CD4-positive, alpha-beta T cell treated with Interleukin-6 for 4 hours (primary cell): ENCODE measurements around the gene LMAN1L.

ENCODE experiments used
- DNase-seq: peaks from one replicate; pipeline ENCODE4 v3.0.0-alpha.2; 2020; ENCODE audit warnings: mixed read lengths

The LMAN1L gene

DNA sequence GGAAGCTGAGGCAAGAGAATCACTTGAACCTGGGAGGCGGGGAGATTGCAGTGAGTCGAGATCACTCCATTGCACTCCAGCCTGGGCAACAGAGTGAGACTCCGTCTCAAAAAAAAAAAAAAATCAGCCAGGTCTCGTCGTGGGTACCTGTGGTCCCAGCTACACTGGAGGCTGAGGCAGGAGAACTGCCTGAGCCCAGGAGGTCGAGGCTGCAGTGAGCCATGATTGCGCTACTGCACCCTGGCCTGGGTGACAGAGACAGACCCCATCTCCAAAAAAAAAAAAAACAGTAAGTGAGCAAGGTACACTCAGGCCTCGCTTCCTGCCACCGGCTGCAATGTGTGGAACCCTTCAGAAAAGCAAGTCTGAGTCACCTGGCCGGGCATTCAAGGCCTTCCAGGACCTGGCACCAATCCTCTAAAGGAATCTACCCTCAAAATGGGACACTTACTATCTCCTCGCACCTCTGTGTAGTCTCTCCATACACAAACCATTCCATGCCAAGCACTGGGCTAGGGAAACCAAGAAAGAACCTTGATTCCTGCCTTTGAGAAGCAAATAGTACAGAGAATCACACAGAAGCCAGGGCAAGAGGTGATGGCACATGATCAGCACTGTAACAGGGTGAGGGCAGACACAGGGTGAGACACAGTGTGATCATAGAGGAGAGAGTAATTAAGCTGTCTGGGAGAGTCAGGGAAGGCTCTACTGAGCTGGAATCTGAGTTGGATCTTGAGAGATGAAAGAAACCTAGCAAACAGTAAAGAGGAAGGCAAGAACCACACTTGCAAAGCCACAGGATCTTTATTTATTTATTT, 50.8 kb downstream of the LMAN1L start:
- peak; percentile 47 for DNase-seq

DNA sequence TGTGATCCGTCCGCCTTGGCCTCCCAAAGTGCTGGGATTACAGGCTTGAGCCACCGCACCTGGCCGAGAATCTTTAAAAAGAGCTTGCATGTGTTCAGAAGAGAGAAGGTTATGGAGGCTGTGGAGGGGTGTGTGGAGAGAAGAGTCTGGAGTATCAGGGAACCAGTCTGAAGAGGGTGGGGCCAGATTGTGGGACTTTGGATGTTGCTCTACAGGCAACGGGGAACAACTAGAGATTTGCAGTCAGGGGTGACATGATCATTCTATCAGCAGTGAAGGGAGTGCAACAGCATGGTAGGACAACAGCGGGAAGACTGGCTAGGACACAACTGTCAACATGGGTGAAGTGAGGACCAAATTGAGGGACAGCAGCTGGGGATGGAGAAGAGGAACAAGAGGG, 51.7 kb downstream of the LMAN1L start:
- no peak for DNase-seq

DNA sequence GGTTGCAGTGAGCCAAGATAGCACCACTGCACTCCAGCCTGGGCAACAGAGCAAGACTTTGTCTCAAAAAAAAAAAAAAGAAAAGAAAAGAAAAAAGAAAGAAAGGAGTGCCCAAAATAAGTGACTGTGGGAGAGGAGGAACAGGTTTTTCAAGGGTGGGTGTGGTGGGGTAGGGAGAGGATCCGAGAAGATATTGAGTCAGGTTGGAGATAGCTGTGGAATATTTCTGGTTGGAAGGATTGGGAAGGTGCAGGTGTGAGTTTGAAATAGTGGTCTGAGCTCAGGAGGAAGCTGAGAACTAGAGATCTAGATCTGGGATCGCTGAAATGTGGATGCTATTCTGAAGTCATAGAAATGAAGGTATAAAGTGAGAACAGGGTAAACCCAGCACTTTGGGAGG, 52.7 kb downstream of the LMAN1L start:
- DNase-seq, result no peak

DNA sequence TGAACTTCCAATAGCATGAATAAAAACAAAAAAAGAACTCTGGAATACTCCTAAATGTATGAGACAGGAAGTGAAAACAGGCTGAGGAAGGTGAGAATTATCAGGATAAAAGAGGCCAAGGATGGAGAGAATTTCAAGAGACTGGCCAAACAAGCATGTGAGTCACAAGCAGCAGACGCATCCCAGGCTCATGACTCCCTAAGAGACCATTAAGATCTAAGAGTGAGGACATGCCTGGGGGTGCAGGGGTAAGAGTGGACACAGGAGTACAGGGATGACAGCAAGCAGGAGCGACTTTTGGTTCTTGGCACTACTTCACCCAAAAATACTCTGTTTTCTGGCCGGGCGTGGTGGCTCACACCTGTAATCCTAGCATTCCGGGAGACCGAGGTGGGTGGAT, 53.5 kb downstream of the LMAN1L start:
- DNase-seq, result no peak

DNA sequence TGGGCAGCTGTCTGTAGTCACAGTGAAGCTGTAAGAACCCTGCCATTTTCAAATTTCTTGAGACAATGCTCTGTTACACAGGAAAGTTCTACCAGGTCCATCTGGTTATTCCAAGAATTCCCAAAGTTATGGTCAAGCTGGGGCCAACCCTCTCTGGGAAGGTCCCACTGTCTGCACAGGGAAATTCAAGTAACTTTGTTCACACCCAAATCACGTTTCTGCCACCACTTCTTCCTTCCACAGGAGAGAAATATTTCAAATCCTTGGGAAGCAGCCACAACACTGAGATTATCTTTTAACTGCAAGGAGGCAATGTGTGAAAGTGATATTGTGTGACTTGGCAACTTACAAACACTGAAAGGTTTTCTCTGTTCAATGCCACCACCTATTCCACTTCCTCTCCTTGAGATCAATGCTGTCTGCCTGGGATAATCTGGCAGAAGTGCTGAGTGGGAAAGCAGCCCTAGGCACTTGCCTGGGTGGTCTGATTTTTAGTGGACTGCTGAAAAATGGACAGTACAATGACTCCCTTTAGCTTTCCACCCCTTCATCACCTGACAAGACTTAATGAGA, 54.9 kb downstream of the LMAN1L start:
- DNase-seq, result no peak

DNA sequence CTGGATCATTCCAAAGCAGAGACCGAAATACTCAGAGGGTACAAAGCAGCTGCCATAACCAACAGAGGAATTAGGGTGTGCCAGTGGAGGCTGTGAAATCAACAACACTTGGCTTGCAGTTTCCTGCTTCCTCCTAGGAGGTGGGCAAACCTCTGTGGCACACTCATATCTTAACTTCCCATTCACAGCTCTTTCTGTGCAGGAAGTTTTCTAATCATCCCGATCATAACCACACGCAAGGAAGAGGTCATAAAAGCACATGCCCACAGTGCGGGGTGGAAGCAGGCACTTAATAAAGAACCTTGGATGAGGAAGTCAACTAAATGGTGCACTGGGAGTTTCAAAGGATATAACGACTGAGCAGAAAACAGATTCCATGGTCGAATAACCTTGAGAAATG, 55.4 kb downstream of the LMAN1L start:
- peak; percentile 29 for DNase-seq

DNA sequence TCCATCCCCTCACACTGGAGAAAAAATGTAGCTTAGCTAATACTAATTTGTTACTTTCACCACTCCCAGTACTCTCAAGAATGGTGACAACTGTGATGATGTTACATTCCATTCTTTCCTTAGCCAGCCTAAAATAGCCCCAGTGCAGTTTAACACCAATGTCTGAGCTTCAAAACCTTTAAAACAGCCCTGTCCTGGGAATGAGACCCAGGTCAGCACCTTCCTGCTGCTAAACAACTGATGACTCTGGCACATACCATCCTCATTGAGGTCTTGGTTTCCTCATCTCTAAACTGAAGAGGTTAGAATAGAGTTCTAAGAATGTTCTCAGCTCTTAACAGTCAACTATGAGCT, 56.7 kb downstream of the LMAN1L start:
- no peak for DNase-seq

DNA sequence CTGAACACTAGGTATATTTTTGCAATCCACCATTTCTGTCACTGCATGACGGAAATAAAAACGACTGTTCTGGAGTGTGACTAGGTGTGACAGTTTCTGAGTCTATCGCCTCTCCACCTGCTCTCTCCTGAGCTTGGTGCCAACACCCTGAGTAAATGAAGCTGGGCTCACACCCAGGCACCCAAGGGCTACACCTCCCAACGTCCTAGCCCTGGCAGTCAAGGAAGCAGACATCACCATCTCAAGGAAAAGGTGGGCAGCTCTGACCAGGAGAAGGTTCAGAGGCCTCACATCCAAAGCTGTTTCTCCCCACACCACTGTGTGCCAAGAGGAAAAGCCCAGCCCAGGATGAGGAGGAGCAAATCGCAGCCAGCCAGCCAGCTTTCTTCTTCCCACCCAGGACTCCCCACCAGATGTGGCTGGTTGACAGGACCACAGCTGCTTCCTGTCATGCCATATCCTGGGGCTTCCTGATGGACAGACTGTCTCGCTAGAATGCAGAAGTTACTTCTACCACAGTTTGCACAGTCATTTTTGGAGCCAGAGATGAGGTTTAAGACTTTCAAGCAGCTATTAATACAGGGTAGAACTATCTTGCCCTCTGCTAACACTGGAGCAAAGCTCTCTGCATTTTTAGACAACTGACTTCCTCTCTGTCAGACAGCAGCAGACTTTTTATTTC, 57.2 kb downstream of the LMAN1L start:
- peak; percentile 27 for DNase-seq

DNA sequence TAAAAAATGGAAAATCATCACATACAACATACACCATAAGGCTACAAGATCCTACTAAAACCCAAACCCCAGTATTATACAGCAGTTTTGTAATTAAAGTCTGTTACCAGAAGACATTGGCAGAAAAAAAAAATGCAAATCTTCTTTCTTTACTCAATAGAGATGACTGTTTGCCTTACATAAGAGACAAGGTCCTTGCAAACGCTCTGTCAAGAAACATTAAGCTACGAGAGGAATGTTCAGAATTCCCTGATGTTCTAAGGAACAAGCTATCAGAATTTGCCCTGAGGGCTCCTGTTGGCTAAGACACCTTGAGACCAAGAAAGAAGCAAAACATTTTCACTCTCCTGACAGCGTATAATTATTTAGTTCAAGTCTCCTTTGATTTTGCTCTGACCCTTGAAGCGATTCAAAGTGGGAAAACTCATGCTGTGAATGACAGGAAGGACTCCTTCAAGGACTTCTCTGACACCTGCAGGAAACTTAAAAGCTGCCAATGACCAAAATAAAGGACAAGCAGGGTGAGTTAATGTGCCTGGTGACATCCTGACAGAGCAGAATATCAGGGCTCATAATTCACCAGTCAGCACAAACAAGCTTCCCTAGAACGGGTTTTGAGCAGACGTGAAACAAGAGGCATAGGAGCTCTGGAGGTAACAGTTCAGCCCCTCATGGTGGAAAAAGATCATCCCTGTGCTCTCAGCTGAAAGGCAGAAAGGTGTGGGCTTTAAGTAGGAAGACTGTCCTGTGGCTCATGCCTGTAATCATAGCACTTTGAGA, 58.0 kb downstream of the LMAN1L start:
- DNase-seq, result no peak

DNA sequence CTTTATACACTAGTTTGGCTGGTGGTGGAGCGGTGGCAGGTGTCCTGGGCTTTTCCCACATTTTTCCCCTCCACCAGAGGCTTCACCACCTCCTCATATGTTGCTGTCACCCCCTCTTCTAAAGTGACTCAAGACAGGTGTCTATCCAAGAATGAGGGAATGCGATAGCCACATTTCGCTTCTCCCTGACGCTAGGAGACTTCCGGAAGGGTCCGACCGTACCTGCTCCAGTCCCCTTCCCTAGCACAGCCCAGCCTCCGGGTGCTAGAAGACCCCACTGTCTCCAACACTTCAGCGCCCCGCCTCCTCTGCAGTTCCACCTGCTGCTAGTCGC, 60.0 kb downstream of the LMAN1L start:
- DNase-seq, result no peak

DNA sequence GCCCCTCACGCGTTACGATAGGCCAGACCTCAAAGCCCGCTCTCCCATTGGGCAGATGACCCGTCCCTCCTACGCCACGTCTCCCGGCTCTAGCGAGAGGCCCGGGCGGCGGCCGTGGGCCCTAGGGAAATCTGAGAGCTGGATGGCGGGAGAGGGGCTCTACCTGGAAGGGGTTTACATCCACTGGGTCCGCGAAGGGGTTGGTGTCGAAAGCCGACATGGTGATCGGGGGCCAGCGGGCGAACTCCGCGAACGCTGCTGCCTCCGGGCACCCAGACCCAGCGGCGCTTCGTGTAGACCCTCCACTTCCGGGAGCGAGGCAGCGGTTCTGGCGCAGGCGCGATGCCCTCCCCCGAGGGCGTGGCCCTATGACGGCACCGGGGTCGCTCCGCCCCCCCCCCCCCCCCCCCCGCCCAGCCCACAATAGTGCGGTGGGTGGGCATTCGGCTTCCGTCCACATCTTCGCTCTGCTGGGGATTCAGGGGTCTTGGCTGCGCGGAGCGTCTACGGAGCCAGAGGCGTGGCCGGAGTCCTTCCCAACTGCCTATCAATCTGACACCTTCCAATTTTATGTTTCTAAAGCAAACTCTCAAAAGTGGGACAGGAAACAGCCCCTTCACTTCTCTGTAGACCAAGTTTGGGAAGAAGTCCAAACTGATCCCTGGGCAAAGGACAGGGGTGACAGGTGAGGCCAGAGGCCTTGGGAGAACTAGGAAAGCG, 60.6 kb downstream of the LMAN1L start, which contains the start of gene SCAMP2:
Gene SCAMP2 (minus strand): TSS at position 330 of the 720 bp plus-strand sequence. CDS start 110 bp downstream, at position 220.
- peak; percentile 90 for DNase-seq

DNA sequence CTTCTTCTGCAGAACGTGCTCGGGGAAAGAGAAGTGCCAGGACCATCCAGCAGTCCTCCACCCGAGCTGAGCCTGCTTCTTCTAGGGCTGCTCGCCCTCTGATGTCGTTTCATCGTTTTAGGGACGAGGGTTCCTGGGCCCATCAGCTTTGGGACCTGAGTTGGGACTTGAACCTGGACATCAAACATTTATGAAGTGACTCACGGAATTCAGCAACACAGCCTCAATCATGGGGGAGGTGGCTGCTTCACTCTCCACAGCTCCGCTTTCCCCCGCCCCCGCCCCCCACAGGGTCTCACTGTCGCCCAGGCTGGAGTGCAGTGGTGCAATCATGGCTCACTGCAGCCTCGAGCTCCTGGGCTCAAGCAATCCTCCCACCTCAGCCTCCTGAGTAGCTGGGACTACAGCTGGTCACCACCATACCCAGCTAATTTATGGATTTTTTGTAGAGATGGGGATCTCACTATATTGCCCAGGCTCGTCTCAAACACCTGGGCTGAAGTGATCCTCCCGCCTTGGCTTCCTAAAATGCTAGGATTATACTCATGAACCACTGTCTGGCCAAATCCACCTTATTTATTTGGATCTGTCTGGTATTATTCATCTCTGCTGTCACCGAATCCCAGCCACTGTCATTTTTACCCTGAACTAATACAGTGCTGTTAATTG, 61.3 kb downstream of the LMAN1L start:
- DNase-seq, result peak; percentile 25
